Transverse colon (tissue), 4 donors: ENCODE measurements around the gene TMEM134.

Experiments
- POLR2A ChIP-seq: fragments of 450-650 bp; IDR thresholded peaks from one replicate; pipeline ENCODE4 v1.6.1; 2016; ENCODE audit warnings: antibody characterized with exemption, mild to moderate bottlenecking, moderate library complexity
- POLR2AphosphoS5 ChIP-seq, 3 donors: sonication (generic); formaldehyde crosslinking; IDR thresholded peaks; one replicate each; pipeline ENCODE4 v1.6.1; 2016; ENCODE audit warnings: antibody characterized with exemption in 3 of 3
- TF ChIP-seq, protein P1 (sequence below), 5 experiments: fragments of 200-600 bp in 3 of 5; fragments of 450-650 bp in 2 of 5; sonication (generic) in 3 of 5; IDR thresholded peaks; 1 replicate in 2 of 5; 2 replicates in 3 of 5; pipeline ENCODE4 v1.5.1; 2016 to 2017; ENCODE audit warnings: antibody characterized with exemption in 5 of 5, inconsistent platforms in 3 of 5, mild to moderate bottlenecking in 2 of 5, moderate library complexity in 1 of 5

DNA sequence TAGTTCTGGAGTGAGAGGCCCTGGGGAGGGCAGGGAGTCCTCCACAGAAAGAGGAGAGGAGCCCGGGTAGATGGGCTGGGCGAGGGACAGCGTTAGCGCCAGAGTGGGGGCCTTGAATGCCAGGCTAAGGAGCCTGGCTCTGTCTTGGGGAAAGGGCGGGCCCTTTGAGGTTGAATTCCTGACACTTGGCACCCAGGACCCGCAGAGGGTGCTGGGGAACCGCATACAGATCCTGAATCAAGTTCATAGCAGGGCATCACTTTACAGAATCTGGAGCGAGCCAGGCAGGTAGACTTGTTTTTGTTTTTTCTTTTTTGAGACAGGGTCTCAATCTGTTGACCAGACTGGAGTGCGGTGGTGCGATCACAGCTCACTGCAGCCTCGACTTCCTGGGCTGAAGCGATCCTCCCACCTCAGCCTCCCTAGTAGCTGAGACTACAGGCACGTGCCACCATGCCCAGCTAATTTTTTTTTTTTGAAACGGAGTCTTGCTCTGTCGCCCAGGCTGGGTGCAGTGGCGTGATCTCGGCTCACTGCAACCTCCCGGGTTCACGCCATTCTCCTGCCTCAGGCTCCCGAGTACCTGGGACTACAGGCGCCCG, 47.5 kb downstream of the TMEM134 start:
- TF ChIP-seq, protein P1, sequence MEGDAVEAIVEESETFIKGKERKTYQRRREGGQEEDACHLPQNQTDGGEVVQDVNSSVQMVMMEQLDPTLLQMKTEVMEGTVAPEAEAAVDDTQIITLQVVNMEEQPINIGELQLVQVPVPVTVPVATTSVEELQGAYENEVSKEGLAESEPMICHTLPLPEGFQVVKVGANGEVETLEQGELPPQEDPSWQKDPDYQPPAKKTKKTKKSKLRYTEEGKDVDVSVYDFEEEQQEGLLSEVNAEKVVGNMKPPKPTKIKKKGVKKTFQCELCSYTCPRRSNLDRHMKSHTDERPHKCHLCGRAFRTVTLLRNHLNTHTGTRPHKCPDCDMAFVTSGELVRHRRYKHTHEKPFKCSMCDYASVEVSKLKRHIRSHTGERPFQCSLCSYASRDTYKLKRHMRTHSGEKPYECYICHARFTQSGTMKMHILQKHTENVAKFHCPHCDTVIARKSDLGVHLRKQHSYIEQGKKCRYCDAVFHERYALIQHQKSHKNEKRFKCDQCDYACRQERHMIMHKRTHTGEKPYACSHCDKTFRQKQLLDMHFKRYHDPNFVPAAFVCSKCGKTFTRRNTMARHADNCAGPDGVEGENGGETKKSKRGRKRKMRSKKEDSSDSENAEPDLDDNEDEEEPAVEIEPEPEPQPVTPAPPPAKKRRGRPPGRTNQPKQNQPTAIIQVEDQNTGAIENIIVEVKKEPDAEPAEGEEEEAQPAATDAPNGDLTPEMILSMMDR (IDR thresholded peaks at IDR 0.05), result no peak
- TF ChIP-seq POLR2A, result no peak
- no peak for TF ChIP-seq POLR2AphosphoS5 (IDR thresholded peaks at IDR 0.05)
